8988T (cell line): Measurements from ENCODE around the gene TRAK2.
"Not testable (repeated sequence)": the region's sequence is repeated elsewhere in the genome, so short reads cannot be mapped to it uniquely, and the experiment has no call there.

ENCODE experiments used
- DNase-seq: peaks from one replicate; pipeline ENCODE4 v3.0.0; 2011

TRAK2 gene

GRCh38 chr2:201413143-201413542, 38.1 kb downstream of the TRAK2 start:
- no peak for DNase-seq

- no peak for DNase-seq
These were observed 39.8 kb downstream of the TRAK2 start for GRCh38 chr2:201411421-201411820.

GRCh38 chr2:201408931-201409330, 42.3 kb downstream of the TRAK2 start:
- no peak for DNase-seq

- no peak for DNase-seq
These were observed 44.0 kb downstream of the TRAK2 start for GRCh38 chr2:201407265-201407664.

GRCh38 chr2:201406077-201406662, 45.1 kb downstream of the TRAK2 start:
- no peak for DNase-seq

GRCh38 chr2:201404699-201405280, 46.5 kb downstream of the TRAK2 start:
- DNase-seq: no peak

GRCh38 chr2:201403880-201404279, 47.4 kb downstream of the TRAK2 start:
- no peak for DNase-seq

- no peak for DNase-seq
These were observed 48.4 kb downstream of the TRAK2 start for GRCh38 chr2:201402651-201403562.

GRCh38 chr2:201401815-201402214, 49.4 kb downstream of the TRAK2 start:
- DNase-seq: no peak

- no peak for DNase-seq
These were observed 54.7 kb downstream of the TRAK2 start for GRCh38 chr2:201396595-201396994.

- no peak for DNase-seq
These were observed 68.1 kb downstream of the TRAK2 start for GRCh38 chr2:201383136-201383535.

GRCh38 chr2:201378496-201379397, 72.5 kb downstream of the TRAK2 start:
- DNase-seq: no peak

- DNase-seq: no peak
These were observed 74.0 kb downstream of the TRAK2 start for GRCh38 chr2:201377218-201377617.

- DNase-seq: no peak
These were observed 81.5 kb downstream of the TRAK2 start for GRCh38 chr2:201369775-201370174.

- DNase-seq: not testable (repeated sequence)
These were observed 81.9 kb downstream of the TRAK2 start for GRCh38 chr2:201369318-201369717.

- no peak for DNase-seq
These were observed 85.1 kb downstream of the TRAK2 start for GRCh38 chr2:201366146-201366545.

- DNase-seq: no peak
These were observed 87.2 kb downstream of the TRAK2 start for GRCh38 chr2:201363857-201364560.

- DNase-seq: no peak
These were observed 88.9 kb downstream of the TRAK2 start for GRCh38 chr2:201362396-201362795.

GRCh38 chr2:201361078-201361733, 90.1 kb downstream of the TRAK2 start:
- no peak for DNase-seq

- DNase-seq: no peak
These were observed 91.0 kb downstream of the TRAK2 start for GRCh38 chr2:201360256-201360655.

GRCh38 chr2:201358684-201359083, 92.6 kb downstream of the TRAK2 start:
- no peak for DNase-seq

GRCh38 chr2:201357221-201357620, 94.0 kb downstream of the TRAK2 start, which contains the start of gene FLACC1:
FLACC1 (minus strand) TSS chr2:201357345; CDS start chr2:201351404, 5,941 bp downstream.
- DNase-seq: no peak
